A549 (cell line): ENCODE data around the gene MAGEB2. TPM values are rescaled to one million over a fixed set of nuclear protein-coding genes. Genes with fewer than 3 reads are reported as not detected.
A peak's percentile ranks its signal among the peaks of the same experiment; 100 is the strongest.

Experiments used
- ATAC-seq, 2 experiments: fragments of 200-7000 bp in 1 of 2; fragments of >200 bp in 1 of 2; cut with Nextera tagmentation in 1 of 2; cut with Tn5 transposase in 1 of 2; 3 replicates each; pipeline versions ENCODE4 v1.8.0 to v1.9.1; 2018 to 2020; ENCODE audit warnings: mild to moderate bottlenecking in 1 of 2, moderate library complexity in 1 of 2
- CTCF ChIA-PET: fragments of 300-600 bp; sonication (Branson Sonifier 250); formaldehyde crosslinking; extraction: SDS; loops from one replicate; lab custom pipeline; 2021; ENCODE audit warnings: antibody characterized with exemption, inconsistent platforms; lab: Yijun Ruan, JAX
- POLR2A ChIA-PET: fragments of 350-600 bp; formaldehyde crosslinking; extraction: SDS; loops from one replicate; lab custom pipeline; 2021; ENCODE audit warnings: antibody characterized with exemption, inconsistent platforms; lab: Yijun Ruan, JAX
- DNase-seq, 2 experiments: peaks; one replicate each; pipeline versions ENCODE4 v3.0.0 to v3.0.0-alpha.2; 2011 to 2016; ENCODE audit warnings: low read depth in 1 of 2, low spot score in 1 of 2
- FAIRE-seq: peaks from 2 replicates; lab custom pipeline; 2011; peaks lifted over from hg19 to GRCh38; lab: Jason Lieb, UNC
- H3K27ac ChIP-seq, 2 experiments: fragments of >200 bp; sonication (Bioruptor Twin); formaldehyde crosslinking; 3 replicates each; pipeline ENCODE4 v1.5.1; 2016 to 2017
- H3K4me1 ChIP-seq: fragments of >200 bp; sonication (Bioruptor Twin); formaldehyde crosslinking; 3 replicates; pipeline ENCODE4 v1.6.1; 2016
- H3K4me2 ChIP-seq: fragments of >200 bp; sonication (Bioruptor Twin); formaldehyde crosslinking; 3 replicates; pipeline ENCODE4 v1.6.1; 2016
- H3K4me3 ChIP-seq: fragments of >200 bp; sonication (Bioruptor Twin); formaldehyde crosslinking; 3 replicates; pipeline ENCODE4 v1.5.1; 2016
- H3K9me3 ChIP-seq: fragments of >200 bp; sonication (Bioruptor Twin); formaldehyde crosslinking; 3 replicates; pipeline ENCODE4 v1.6.1; 2016
- CBX2 ChIP-seq: fragments of 200-600 bp; sonication (generic); IDR thresholded peaks from 2 replicates; pipeline ENCODE4 v1.6.1; 2016; ENCODE audit warnings: low read depth, mild to moderate bottlenecking, borderline replicate concordance
- CEBPB ChIP-seq, 2 experiments: fragments of >200 bp in 1 of 2; sonication (Bioruptor Twin) in 1 of 2; formaldehyde crosslinking in 1 of 2; IDR thresholded peaks; 2 replicates each; pipeline ENCODE4 v1.6.1; 2012 to 2016
- CTCF ChIP-seq: fragments of >200 bp; sonication (Bioruptor Twin); formaldehyde crosslinking; IDR thresholded peaks from 3 replicates; pipeline ENCODE4 v1.5.1; 2016
- E2F6 ChIP-seq: IDR thresholded peaks from 2 replicates; pipeline ENCODE4 v1.6.1; 2012; ENCODE audit warnings: low read depth, borderline replicate concordance
- EP300 ChIP-seq, 2 experiments: fragments of >200 bp; sonication (Bioruptor Twin); formaldehyde crosslinking; IDR thresholded peaks; 2 replicates in 1 of 2; 3 replicates in 1 of 2; pipeline ENCODE4 v1.6.1; 2016 to 2017
- FOXS1 ChIP-seq: fragments of 250-450 bp; sonication (Bioruptor Pico); IDR thresholded peaks from 2 replicates; pipeline ENCODE4 v1.5.0; 2020; ENCODE audit warnings: mild to moderate bottlenecking, moderate library complexity
- GATA3 ChIP-seq: IDR thresholded peaks from 2 replicates; pipeline ENCODE4 v1.6.1; 2012; ENCODE audit warnings: borderline replicate concordance
- HDAC2 ChIP-seq: fragments of 200-600 bp; sonication (generic); IDR thresholded peaks from 2 replicates; pipeline ENCODE4 v1.6.1; 2016
- HES2 ChIP-seq: fragments of >200 bp; sonication (Bioruptor Twin); formaldehyde crosslinking; IDR thresholded peaks from 2 replicates; pipeline ENCODE4 v1.6.1; 2016
- HMGXB4 ChIP-seq: fragments of 250-450 bp; sonication (Bioruptor Pico); IDR thresholded peaks from 2 replicates; pipeline ENCODE4 v1.5.0; 2021; ENCODE audit warnings: mild to moderate bottlenecking, moderate library complexity, borderline replicate concordance
- HOXB13 ChIP-seq: fragments of 250-450 bp; sonication (Bioruptor Pico); IDR thresholded peaks from 2 replicates; pipeline ENCODE4 v1.5.0; 2020; ENCODE audit warnings: low read depth, mild to moderate bottlenecking, moderate library complexity
- JUNB ChIP-seq: fragments of >200 bp; sonication (Bioruptor Twin); formaldehyde crosslinking; IDR thresholded peaks from 2 replicates; pipeline ENCODE4 v1.6.1; 2016
- KDM1A ChIP-seq: fragments of 200-600 bp; sonication (generic); IDR thresholded peaks from 2 replicates; pipeline ENCODE4 v1.6.1; 2016; ENCODE audit warnings: low read depth, mild to moderate bottlenecking
- MAX ChIP-seq: IDR thresholded peaks from 2 replicates; pipeline ENCODE4 v1.6.1; 2012
- NFE2L2 ChIP-seq: fragments of 150-350 bp; conservative IDR thresholded peaks from 2 replicates; pipeline ENCODE4 v1.6.1; 2014; ENCODE audit warnings: low read length
- NPAS2 ChIP-seq: fragments of 250-450 bp; sonication (Bioruptor Pico); IDR thresholded peaks from 2 replicates; pipeline ENCODE4 v1.8.0; 2022; ENCODE audit warnings: mild to moderate bottlenecking, moderate library complexity, borderline replicate concordance
- PHF8 ChIP-seq: fragments of 200-600 bp; sonication (generic); IDR thresholded peaks from 2 replicates; pipeline ENCODE4 v1.6.1; 2016; ENCODE audit warnings: low read depth, mild to moderate bottlenecking, antibody characterized with exemption, moderate library complexity, borderline replicate concordance
- POLR2A ChIP-seq: IDR thresholded peaks from 2 replicates; pipeline ENCODE4 v1.6.1; 2012; ENCODE audit warnings: mild to moderate bottlenecking, low read length
- POLR2AphosphoS2 ChIP-seq: conservative IDR thresholded peaks from 2 replicates; pipeline ENCODE4 v1.6.1; 2012; ENCODE audit warnings: low read length, improper control_type of control experiment, inconsistent platforms
- RFX5 ChIP-seq: fragments of 450-650 bp; IDR thresholded peaks from 2 replicates; pipeline ENCODE4 v1.7.1; 2014; ENCODE audit warnings: antibody characterized with exemption, mild to moderate bottlenecking, moderate library complexity
- RNF2 ChIP-seq: fragments of 200-600 bp; sonication (generic); IDR thresholded peaks from 2 replicates; pipeline ENCODE4 v1.6.1; 2016; ENCODE audit warnings: low read depth, mild to moderate bottlenecking, antibody characterized with exemption, moderate library complexity, borderline replicate concordance
- SREBF2 ChIP-seq: fragments of 450-650 bp; IDR thresholded peaks from 2 replicates; pipeline ENCODE4 v1.6.1; 2014; ENCODE audit warnings: mild to moderate bottlenecking, moderate library complexity
- TFCP2L1 ChIP-seq: fragments of 250-450 bp; sonication (Bioruptor Pico); IDR thresholded peaks from 2 replicates; pipeline ENCODE4 v1.5.0; 2021; ENCODE audit warnings: mild to moderate bottlenecking
- ZNF302 ChIP-seq: fragments of 250-450 bp; sonication (Bioruptor Pico); IDR thresholded peaks from 2 replicates; pipeline ENCODE4 v1.9.0; 2021; ENCODE audit warnings: inconsistent platforms, mild to moderate bottlenecking, moderate library complexity
- ZSCAN20 ChIP-seq: fragments of 250-450 bp; sonication (Bioruptor Pico); IDR thresholded peaks from 2 replicates; pipeline ENCODE4 v1.8.0; 2022; ENCODE audit warnings: mild to moderate bottlenecking, moderate library complexity
- WGBS: methylation state at CpG from one replicate; pipeline ENCODE4 v1.1.6; 2017; ENCODE audit errors: missing lambda C conversion rate; 5-methylcytosine and 5-hydroxymethylcytosine counted together
- polyA plus RNA-seq, 4 experiments: library from polyadenylated mRNA; depleted of rRNA in 3 of 4; stranded (reverse); fragments of >200 nt; fragmentation: RNase III in 1 of 4; extraction: RNeasy Plus Mini Kit Qiagen cat#74134 plus additional on column Dnase treatment in 1 of 4; gene quantifications; 2 replicates in 3 of 4; 3 replicates in 1 of 4; pipeline ENCODE4 v1.2.3, GENCODE V29; 2011 to 2017

Gene MAGEB2
- polyA plus RNA-seq, 2 of the 4 experiments (the other 2 are of a cell fraction) = 0.04 TPM; not detected in 1

GRCh38 chrX:30246769-30247489, 31.6 kb downstream of the MAGEB2 start, which contains the start of gene MAGEB1:
MAGEB1 (plus strand) TSS chrX:30247146; CDS start chrX:30250494, 3,348 bp downstream.
- TF ChIP-seq SREBF2 = no peak
- no peak for TF ChIP-seq RNF2
- no peak for TF ChIP-seq RFX5
- TF ChIP-seq CTCF = no peak
- TF ChIP-seq HES2 = no peak
- TF ChIP-seq, all 56 proteins: peak for 0
- Histone ChIP-seq H3K27ac (no peak within 1 kb of the TSS), H3K4me2 (no peak within 1 kb of the TSS), H3K4me1 (no peaks in the 10 kb centered on the region), H3K9me3 (no peaks in the 10 kb centered on the region), H3K4me3 (no peak within 1 kb of the TSS)
- DNase-seq = no peak
- ATAC-seq = peak in 1 of 2 experiments; percentile 56; a peak in 3 of 6 replicates
- ChIA-PET CTCF (no interaction called here), POLR2A (no interaction called here)
- 74% methylated on average over 23 of the region's 38 CpGs for WGBS
- no peak for FAIRE-seq

GRCh38 chrX:30248854-30249253, 33.5 kb downstream of the MAGEB2 start:
- TF ChIP-seq POLR2AphosphoS2 = no peak
- TF ChIP-seq GATA3 = no peak
- no peak for TF ChIP-seq ZSCAN20 (CRISPR knock-in tag)
- TF ChIP-seq NPAS2 = no peak
- TF ChIP-seq KDM1A = no peak
- CTCF ChIA-PET = interaction anchor here (0.6 kb wide), 1 partner anchor 174 kb away, joined by 3 read pairs; no protein-coding TSS in a partner anchor
- Histone ChIP-seq H3K27ac (no peak overlapping the region), H3K9me3 (no peaks in the 10 kb centered on the region), H3K4me2 (no peak overlapping the region), H3K4me3 (no peak overlapping the region), H3K4me1 (no peaks in the 10 kb centered on the region)
- FAIRE-seq (no peak), ATAC-seq (no peak), DNase-seq (no peak)
- POLR2A ChIA-PET = no interaction called here
- WGBS = 58% methylated on average over 2 of the region's 4 CpGs

- Histone ChIP-seq H3K27ac (no peak overlapping the region), H3K9me3 (no peaks in the 10 kb centered on the region), H3K4me3 (no peak overlapping the region), H3K4me1 (no peaks in the 10 kb centered on the region), H3K4me2 (no peak overlapping the region)
- no peak for DNase-seq
- TF ChIP-seq GATA3 (no peak), HMGXB4 (CRISPR knock-in tag) (no peak), HDAC2 (no peak), HOXB13 (CRISPR knock-in tag) (no peak), CEBPB (IDR thresholded peaks at IDR 0.05) (no peak), JUNB (no peak)
- ChIA-PET POLR2A (no interaction called here), CTCF (no interaction called here)
- no peak for ATAC-seq
- WGBS = 86% methylated on average over 1 of the region's 1 CpG
- FAIRE-seq = no peak
Observed at GRCh38 chrX:30253257-30253656, 37.9 kb downstream of the MAGEB2 start.

- ATAC-seq (no peak), DNase-seq (no peak), FAIRE-seq (peak; percentile 36)
- 79% methylated on average over 2 of the region's 2 CpGs for WGBS
- Histone ChIP-seq H3K27ac (no peak overlapping the region), H3K4me3 (no peak overlapping the region), H3K9me3 (no peaks in the 10 kb centered on the region), H3K4me2 (no peak overlapping the region), H3K4me1 (no peaks in the 10 kb centered on the region)
- TF ChIP-seq MAX (no peak), HDAC2 (no peak), NPAS2 (no peak), EP300 (IDR thresholded peaks at IDR 0.05) (no peak), TFCP2L1 (CRISPR knock-in tag) (no peak), E2F6 (no peak), CBX2 (no peak), SREBF2 (no peak), FOXS1 (no peak), NFE2L2 (no peak), PHF8 (no peak), JUNB (no peak), POLR2A (no peak), GATA3 (no peak), ZNF302 (no peak)
- CTCF ChIA-PET = no interaction called here
- POLR2A ChIA-PET = no interaction called here
Observed at GRCh38 chrX:30259927-30260326, 44.6 kb downstream of the MAGEB2 start.
